Astrocyte (in vitro differentiated cells and primary cell): ENCODE measurements around the gene ADGRG6.

Experiments used
- CTCF ChIP-seq: IDR thresholded peaks from 2 replicates; pipeline ENCODE4 v1.5.1; 2011; ENCODE audit warnings: low read depth, mild to moderate bottlenecking, inconsistent platforms, low read length, moderate library complexity; ENCODE audit not compliant: insufficient read depth
- EZH2 ChIP-seq: IDR thresholded peaks from 2 replicates; pipeline ENCODE4 v1.6.1; 2012; ENCODE audit warnings: mild to moderate bottlenecking, low read length, inconsistent platforms; ENCODE audit not compliant: insufficient read depth

GRCh38 chr6:142324111-142324510 lies 22.3 kb downstream of the ADGRG6 start:
- TF ChIP-seq CTCF (no peak), EZH2 (no peak)
